ENCODE results near the gene SLC9A9.

Gene SLC9A9

DNA sequence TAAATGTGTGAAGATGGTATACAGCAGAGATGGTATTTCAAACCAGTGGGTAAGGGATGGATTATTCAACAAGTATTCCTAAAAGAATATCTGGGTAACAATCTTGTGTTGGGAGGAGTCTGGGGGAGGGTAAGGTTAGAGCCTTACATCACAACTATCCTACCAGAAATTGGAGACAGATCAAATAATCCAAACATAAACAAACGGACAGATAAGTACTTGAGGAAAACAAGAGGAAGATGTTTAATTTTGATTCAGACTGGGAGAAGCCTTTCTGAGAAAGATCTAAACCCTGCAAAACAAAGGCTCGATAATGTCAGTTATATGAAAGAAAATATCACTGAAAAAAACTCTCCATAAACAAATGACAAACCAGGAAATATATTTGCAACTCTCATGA, 77.9 kb downstream of the SLC9A9 start:
- no peak for DNase-seq (ENCODE audit: low read depth)
- no peak overlapping the region for H3K4me3 ChIP-seq (ENCODE audit: low read depth, low read length)
- TF ChIP-seq CTCF (IDR thresholded peaks at IDR 0.05; ENCODE audit: control insufficient read depth, extremely low read depth, insufficient read depth), result no peak

GRCh38 chr3:143769616-143770015, 78.7 kb downstream of the SLC9A9 start:
- no peak for TF ChIP-seq CTCF (IDR thresholded peaks at IDR 0.05; ENCODE audit: control insufficient read depth, extremely low read depth, insufficient read depth)
- DNase-seq (ENCODE audit: low read depth), result no peak

DNA sequence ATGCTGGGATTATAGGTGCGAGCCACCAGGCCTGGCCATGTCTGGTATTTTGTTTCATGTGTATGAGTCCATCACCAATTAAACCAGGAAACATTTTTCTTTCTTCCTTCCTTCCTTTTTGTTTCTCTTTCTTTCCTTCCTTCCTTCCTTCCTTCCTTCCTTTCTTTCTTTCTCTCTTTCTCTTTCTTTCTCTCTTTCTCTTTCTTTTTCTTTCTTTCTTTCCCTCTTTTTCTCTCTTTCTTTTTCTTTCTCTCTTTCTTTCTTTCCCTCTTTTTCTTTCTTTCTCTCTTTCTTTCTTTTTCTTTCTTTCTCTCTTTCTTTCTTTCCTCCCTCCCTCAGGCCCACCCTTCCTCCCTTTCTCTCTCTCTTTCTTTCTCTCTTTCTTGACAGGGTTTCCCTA, 83.4 kb downstream of the SLC9A9 start:
- TF ChIP-seq CTCF (IDR thresholded peaks at IDR 0.05; ENCODE audit: control insufficient read depth, extremely low read depth, insufficient read depth), result no peak
- H3K4me3 ChIP-seq (ENCODE audit: low read depth, low read length), result no peak overlapping the region
- no peak for DNase-seq (ENCODE audit: low read depth)

More at GRCh38 chr3:143769616-143770015, 78.7 kb downstream of the SLC9A9 start:
- no peak overlapping the region for H3K4me3 ChIP-seq (ENCODE audit: low read depth, low read length)

- H3K4me3 ChIP-seq (ENCODE audit: low read depth, low read length), result no peak overlapping the region
- DNase-seq (ENCODE audit: low read depth), result no peak
- peak; percentile 29; the same call in 1 of the 2 replicates for TF ChIP-seq CTCF (IDR thresholded peaks at IDR 0.05; ENCODE audit: control insufficient read depth, extremely low read depth, insufficient read depth)
Observed at GRCh38 chr3:143763564-143764162, 84.6 kb downstream of the SLC9A9 start.

DNA sequence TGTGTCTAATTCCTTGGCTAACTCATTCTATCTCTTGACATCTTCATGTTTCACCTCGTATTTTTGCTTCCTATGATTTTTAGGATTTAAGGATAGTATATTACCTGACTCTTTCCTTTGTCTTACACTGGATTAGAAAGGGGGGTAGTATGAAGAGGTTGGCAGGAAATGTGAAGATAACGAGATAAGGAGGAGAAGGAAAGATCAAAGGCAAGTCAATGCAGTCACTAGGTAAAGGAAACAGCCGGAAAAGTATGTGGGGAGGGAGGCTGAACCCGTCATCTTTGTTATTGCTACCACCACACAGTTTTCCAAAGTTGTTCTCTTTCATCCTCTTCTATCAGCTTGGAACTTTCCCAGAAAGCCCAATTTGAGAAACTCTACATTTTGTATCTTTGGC, 90.6 kb downstream of the SLC9A9 start:
- H3K4me3 ChIP-seq (ENCODE audit: low read depth, low read length), result no peak overlapping the region
- no peak for TF ChIP-seq CTCF (IDR thresholded peaks at IDR 0.05; ENCODE audit: control insufficient read depth, extremely low read depth, insufficient read depth)
- no peak for DNase-seq (ENCODE audit: low read depth)

GRCh38 chr3:143755978-143756377, 92.3 kb downstream of the SLC9A9 start:
- H3K4me3 ChIP-seq (ENCODE audit: low read depth, low read length), result no peak overlapping the region
- no peak for DNase-seq (ENCODE audit: low read depth)
- TF ChIP-seq CTCF (IDR thresholded peaks at IDR 0.05; ENCODE audit: control insufficient read depth, extremely low read depth, insufficient read depth), result no peak

- TF ChIP-seq CTCF (IDR thresholded peaks at IDR 0.05; ENCODE audit: control insufficient read depth, extremely low read depth, insufficient read depth), result no peak
- no peak overlapping the region for H3K4me3 ChIP-seq (ENCODE audit: low read depth, low read length)
- DNase-seq (ENCODE audit: low read depth), result no peak
Observed at GRCh38 chr3:143754090-143754489, 94.2 kb downstream of the SLC9A9 start.
